SKM-1 (cell line): ENCODE data around the gene ALKBH1.
"Not testable (repeated sequence)": the region's sequence is repeated elsewhere in the genome, so short reads cannot be mapped to it uniquely, and the experiment has no call there.

Experiments
- DNase-seq: peaks from one replicate; lab custom pipeline; 2025; ENCODE audit not compliant: unreplicated experiment; lab: John Stamatoyannopoulos, UW

ALKBH1 gene

GRCh38 chr14:77707724-77708408 lies at the start of gene ALKBH1, which contains the start of gene SLIRP:
TSS of gene ALKBH1 (minus strand) at chr14:77708023. CDS start at chr14:77708004, 19 bp downstream.
TSS of gene SLIRP (plus strand) at chr14:77708103. CDS start at chr14:77708112, 9 bp downstream.
- peak; percentile 19 for DNase-seq

DNA sequence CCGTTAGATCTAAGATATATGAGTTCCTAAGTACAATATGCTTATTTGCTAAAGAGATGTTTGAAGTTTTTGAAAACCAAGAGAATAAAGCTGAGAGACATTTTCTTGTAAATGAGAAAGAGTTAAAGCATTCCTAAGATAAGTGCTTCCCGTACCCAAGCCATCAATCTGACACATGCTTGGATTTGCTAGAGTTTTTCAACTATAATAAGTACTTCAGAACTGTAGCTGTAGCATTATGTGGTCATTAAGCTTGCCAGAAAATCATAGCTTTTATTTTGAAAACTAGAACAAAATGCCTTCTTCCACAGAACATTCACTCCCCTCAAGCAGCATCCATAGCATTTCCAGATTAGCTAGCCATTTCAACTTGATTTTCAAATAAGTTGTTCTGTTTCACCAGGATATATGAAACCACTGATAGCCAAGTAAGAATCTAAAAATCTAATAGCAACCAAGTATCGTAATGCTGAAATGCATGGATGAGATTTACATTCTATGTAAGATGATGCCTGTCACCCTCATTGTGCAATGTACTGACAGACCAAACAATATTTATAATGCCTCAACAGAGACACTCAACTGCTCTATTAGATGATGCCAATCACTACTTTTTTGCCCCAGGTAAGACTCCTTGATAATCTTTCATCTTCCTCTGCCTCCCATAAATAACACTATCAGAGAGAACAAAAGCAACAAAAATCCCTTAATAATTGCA lies 45.1 kb upstream of the ALKBH1 start:
- DNase-seq, result no peak

DNA sequence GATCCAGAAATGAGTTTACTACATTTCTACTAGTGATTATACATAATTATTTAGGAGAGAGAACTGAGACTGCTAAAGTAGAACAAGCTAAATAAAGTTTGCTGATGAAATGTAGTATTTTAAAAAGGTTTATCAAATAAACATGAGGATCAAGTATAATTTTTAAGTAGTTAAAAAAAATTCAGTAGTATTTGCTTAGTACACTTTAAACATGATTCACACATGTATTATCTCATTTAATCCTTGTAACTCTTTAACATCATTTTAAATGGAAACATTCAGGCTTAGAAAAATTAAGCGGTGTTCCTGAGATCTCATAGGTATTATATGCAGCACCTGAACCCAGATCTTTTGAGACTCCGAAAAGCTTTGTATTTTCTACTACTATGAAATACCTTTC lies 44.4 kb upstream of the ALKBH1 start:
- DNase-seq, result no peak

DNA sequence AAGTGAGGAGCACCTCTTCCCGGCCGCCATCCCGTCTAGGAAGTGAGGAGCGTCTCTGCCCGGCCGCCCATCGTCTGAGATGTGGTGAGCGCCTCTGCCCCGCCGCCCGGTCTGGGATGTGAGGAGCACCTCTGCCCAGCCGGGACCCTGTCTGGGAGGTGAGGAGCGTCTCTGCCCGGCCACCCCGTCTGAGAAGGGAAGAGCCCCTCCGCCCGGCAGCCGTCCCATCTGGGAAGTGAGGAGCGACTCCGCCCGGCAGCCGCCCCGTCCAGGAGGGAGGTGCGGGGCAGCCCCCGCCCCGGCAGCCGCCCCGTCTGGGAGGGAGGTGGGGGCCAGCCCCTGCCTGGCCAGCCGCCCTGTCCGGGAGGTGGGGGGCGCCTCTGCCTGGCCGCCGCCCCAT lies 39.6 kb upstream of the ALKBH1 start:
- not testable (repeated sequence) for DNase-seq

DNA sequence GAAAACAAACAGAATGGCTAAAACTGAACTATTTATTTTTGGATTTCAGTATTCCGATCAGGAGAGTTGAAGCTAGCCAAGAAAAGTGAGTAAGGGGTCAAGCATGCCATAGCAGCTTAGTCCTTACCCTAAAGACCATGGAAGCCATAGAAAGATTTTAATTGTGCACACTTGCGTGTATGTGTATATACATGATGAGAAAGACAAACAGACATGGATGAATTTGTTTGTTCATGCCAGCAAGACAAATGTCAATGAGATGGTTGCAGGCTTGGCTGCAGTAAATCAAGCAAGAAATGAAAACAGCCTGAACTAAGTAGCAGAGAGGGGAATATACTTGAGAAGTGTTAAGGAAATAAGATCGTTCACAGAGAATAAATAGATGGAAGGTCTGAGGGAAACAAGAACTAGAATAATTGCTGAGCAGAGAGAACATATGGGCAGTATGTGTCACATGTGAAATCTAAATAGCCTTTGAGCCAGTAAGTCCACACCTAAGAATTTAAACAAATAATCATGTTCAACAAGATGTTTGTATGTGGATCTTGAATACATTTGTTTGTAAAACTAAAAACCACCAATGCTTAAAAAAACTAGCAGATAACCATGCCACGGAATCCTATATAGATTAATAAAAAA lies 38.4 kb upstream of the ALKBH1 start:
- no peak for DNase-seq

GRCh38 chr14:77741438-77741837 lies 33.6 kb upstream of the ALKBH1 start:
- DNase-seq, result no peak

- no peak for DNase-seq
These were observed 30.9 kb upstream of the ALKBH1 start for GRCh38 chr14:77738559-77739250.

DNA sequence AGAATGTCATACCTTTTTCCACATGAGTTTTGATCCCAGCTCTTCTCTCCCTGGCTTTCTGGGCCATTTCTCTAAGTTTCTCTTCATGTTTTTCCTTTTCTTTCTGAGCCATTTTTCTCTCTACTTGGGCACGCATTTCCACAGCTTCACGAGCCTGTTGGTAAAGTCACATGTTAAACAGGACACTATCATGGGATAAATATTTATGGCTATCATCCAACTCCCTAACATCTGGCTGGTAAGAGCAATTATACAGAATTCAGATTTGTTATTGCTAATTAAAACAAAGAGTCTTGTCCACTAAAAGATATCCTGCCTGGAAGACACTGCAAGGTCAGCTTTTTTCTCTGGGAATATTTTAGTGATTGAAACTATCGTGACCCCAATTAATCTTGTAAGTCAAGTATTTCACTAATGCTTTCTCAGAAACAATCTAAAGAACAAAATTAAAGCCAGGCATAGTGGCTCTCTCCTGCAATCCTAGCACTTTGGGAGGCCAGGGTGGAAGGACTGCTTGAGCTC lies 23.2 kb upstream of the ALKBH1 start:
- no peak for DNase-seq

GRCh38 chr14:77722301-77722700 lies 14.5 kb upstream of the ALKBH1 start:
- DNase-seq, result no peak

DNA sequence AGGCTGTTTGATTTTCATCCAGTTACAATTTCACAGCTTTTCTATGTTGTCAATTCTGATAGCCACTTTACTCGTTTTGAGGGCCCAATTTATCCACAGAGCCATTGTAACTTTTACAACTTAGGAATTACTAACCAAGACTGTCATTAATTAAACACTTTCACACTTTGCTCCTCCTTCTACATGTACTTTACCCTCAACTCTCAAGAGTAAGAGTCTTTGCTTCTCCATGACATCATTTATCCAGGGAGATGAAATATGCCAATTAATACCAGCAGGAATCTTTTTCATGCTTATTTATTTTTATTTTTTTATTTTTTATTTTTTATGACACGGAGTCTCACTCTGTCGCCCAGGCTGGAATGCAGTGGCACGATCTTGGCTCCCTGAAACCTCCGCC lies 13.6 kb upstream of the ALKBH1 start:
- no peak for DNase-seq

DNA sequence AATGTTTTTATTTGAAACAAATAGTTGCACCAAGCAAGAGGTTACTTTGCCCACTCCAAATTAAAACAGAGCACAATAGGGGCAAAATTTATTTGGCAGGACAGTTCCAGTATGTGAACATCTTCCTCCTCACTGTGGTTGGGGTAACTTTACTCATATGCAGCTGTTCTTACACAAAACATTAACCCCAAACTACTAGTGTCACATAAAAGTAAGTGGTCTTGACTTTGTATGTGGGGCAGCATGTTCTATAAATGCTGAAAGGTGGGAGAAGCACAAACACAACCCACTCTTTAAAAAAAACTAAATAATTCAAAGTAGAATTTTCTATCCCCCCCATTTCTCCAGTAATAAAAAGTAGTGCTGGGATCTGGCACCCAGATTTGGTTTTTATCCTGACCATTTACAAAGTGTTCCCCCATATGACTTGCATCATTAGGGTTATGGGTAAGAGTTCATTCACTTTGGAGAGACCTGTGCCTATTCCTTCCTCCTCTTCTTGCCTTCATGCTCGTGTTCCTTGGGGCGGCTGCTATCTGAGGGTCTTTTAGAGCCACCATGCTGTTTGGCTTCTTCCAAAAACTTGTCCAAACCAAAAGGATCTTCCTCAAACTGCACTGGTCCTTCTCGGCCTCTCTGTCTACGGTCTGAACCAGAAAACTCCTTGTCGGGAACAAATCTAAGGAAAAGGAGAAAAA lies 9.9 kb upstream of the ALKBH1 start:
- DNase-seq, result no peak

DNA sequence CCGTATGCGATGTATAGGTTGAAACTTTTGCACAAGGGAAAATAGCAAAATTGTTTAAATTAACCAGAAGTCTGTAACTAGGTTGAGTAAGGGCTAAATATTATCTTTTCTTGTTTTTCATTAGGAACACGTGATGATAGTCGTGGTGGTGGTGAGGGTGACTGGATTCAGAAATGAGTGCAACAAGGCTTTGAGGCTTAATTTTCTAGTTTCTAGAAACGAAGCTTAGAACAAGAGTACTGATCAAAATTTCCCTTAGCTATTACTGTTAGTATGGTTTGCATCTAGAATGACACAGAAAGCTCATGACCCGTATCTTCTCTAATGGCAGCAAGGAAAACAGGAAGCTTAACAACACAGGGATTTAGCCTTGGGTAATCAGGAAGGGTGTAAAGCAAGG lies 7.1 kb upstream of the ALKBH1 start:
- DNase-seq, result no peak

DNA sequence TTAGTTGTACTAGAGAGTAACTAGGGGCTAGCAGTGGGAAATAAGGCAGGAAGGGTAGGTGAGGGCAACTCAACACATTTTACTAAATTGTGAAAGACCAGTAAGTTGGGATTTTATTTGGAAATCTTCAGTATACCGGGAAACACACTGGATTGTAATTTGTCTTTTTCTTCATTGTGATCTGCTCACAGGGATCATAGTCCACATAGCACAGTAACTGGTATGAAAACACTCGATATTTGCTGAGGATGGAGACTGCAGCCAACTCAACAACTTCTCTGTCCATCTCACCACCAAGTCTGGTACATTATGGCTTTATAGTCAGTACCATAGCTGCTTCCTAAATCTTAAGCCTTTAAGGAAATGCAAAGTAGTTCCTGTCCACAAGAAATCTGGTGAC lies 2.5 kb upstream of the ALKBH1 start:
- DNase-seq, result no peak

GRCh38 chr14:77709412-77709811 lies 1.6 kb upstream of the ALKBH1 start:
- DNase-seq, result no peak

GRCh38 chr14:77708749-77709148 lies 926 bp upstream of the ALKBH1 start:
- DNase-seq, result no peak

DNA sequence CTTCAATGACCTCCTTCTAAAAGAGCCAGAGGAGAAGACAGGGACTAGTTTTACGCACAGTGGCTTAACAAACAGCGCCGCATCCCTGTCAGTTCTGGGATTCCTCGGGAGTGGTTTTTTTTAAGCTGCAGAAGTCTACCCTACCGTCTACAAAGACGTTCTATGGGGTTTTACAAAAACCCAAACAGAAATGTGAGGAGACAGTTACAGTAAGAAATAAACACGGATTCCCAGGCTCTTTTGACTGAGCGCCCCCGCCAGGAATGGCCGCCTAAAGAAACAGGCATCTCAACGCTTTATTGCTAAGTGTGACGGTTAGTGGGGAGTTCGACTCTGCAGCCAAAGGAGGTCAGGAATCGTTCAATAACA lies 484 bp downstream of the ALKBH1 start:
- DNase-seq, result no peak

DNA sequence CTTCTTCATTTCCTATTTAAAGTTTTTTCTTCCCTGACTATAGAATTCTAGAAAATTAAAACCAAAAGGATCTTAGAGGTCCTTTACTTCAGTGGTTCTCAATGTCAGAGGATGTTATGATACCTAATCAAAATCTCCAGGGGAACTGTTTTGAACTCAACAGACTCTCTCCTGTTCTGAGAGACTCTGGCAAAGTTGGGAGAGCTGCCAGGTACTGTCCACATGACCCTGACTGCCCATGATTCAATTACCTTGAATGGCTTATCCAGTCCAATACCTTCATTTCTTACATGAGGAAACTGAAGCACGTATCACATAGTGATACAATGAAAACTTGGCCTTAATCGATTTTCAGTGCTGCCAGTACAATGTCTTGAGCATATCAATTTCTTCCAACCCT lies 16.6 kb downstream of the ALKBH1 start:
- no peak for DNase-seq

- DNase-seq, result no peak
These were observed 25.7 kb downstream of the ALKBH1 start for GRCh38 chr14:77682158-77682553.

DNA sequence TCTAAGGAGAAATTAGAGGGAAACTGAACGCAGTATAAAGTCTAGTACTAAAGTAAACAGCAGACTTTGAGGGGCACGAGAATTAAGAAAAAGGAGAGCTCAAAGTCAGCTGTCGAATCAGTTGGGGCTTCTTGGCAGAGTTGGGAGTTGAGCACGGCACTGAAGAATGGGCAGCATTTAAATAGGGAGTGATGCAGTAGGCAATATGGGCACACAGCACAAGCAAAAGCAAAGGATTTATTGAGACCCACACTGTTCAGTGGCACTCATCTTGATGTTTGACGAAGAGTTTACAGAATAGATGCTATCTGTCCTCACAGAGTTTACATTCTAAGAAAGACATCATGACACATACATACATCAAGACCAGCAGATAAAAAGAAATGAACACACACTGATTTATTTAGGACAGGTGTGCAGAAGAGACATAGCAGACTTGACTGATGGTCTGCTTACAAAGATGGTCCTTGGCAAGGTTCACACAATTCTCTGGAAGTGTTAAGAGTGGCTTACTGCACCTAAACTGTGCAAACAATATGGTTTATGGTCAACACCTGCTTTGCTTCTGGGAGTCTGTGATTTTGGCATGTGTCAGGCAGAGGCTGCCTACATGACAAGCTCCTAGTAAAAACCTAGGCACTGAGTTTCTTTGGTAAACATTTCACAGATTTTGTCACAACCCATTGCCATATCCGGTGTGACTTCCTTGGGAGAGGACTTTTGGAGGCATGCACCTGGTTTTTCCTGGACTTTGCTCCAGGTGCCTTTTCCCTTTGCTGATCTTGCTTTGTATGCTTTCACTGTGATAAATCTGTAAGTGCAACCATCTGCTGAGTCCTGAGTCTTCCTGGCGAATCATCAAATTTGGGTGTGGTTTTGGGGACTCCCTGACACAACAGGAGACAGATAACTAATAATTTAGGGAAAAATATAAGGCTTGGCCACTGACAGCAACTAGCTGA lies 26.3 kb downstream of the ALKBH1 start:
- DNase-seq, result no peak

DNA sequence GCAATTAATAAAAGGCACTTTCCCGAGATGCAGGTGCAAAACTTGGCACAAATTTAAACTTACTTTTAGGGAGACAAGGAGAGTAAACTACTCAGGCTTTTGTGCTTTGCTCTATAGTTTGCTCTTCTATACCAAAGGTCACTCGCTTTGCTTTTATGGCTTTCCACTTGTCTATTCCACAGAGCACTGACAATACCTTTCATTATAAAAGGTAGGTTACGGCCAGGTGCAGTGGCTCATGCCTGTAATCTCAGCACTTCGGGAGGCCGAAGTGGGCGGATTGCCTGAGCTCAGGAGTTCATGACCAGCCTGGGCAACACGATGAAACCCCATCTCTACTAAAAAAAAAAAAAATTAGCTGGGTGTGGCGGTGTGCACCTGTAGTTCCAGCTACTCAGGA lies 32.9 kb downstream of the ALKBH1 start:
- DNase-seq, result no peak
